Panc1 (cell line): ENCODE results near the gene GAS7. TPM values are rescaled to one million over a fixed set of nuclear protein-coding genes. Genes with fewer than 3 reads are reported as not detected.

Experiments
- ATAC-seq: fragments of 200-7000 bp; cut with Tn5 transposase; 2 replicates; pipeline ENCODE4 v1.9.1; 2020; ENCODE audit warnings: mild to moderate bottlenecking, moderate library complexity
- BruUV-seq: library from RNA; stranded (reverse); fragments of 400-500 nt; replicated peaks from 2 replicates; lab custom pipeline; 2021; lab: Mats Ljungman, UMichigan
- CTCF ChIA-PET: fragments of 300-600 bp; sonication (Branson Sonifier 250); formaldehyde crosslinking; loops from one replicate; lab custom pipeline; 2022; ENCODE audit warnings: antibody characterized with exemption; lab: Charles Lee
- POLR2A ChIA-PET: fragments of 300-600 bp; sonication (Branson Sonifier 250); formaldehyde crosslinking; loops from one replicate; lab custom pipeline; 2022; ENCODE audit warnings: antibody characterized with exemption; lab: Charles Lee
- DNase-seq: peaks from one replicate; pipeline ENCODE4 v3.0.0-alpha.2; 2010; ENCODE audit warnings: low read depth, low spot score
- H3K27ac ChIP-seq: 2 replicates; pipeline ENCODE4 v1.5.1; 2011; ENCODE audit warnings: mild to moderate bottlenecking, low read length, inconsistent platforms
- H3K27me3 ChIP-seq: fragments of 200-500 bp; sonication (Bioruptor generic); 2 replicates; pipeline ENCODE4 v1.6.0; 2014; ENCODE audit warnings: low read length, inconsistent platforms; ENCODE audit not compliant: control insufficient read depth, insufficient read depth
- H3K36me3 ChIP-seq: fragments of 200-500 bp; sonication (Bioruptor generic); 2 replicates; pipeline ENCODE4 v1.5.1; 2014; ENCODE audit warnings: inconsistent platforms, mild to moderate bottlenecking, low read length, moderate library complexity; ENCODE audit not compliant: control insufficient read depth, insufficient read depth
- H3K4me1 ChIP-seq: 2 replicates; pipeline ENCODE4 v1.5.1; 2011; ENCODE audit warnings: inconsistent platforms, mild to moderate bottlenecking, low read length, moderate library complexity; ENCODE audit not compliant: control insufficient read depth, insufficient read depth
- H3K4me3 ChIP-seq, 2 experiments: 2 replicates each; pipeline ENCODE4 v1.5.1; 2011 to 2012; ENCODE audit warnings: low read depth in 2 of 2, low read length in 2 of 2, mild to moderate bottlenecking in 2 of 2, inconsistent platforms in 1 of 2, moderate library complexity in 1 of 2
- H3K9me3 ChIP-seq: fragments of 200-500 bp; sonication (Bioruptor generic); 2 replicates; pipeline ENCODE4 v1.5.1; 2014; ENCODE audit warnings: low read depth, mild to moderate bottlenecking, inconsistent platforms, low read length, moderate library complexity; ENCODE audit not compliant: control insufficient read depth, insufficient read depth
- CTCF ChIP-seq: fragments of 450-650 bp; IDR thresholded peaks from 2 replicates; pipeline ENCODE4 v1.5.1; 2017; ENCODE audit warnings: mild to moderate bottlenecking
- POLR2AphosphoS5 ChIP-seq: IDR thresholded peaks from 2 replicates; pipeline ENCODE4 v1.6.1; 2012; ENCODE audit warnings: mild to moderate bottlenecking, low read depth, low read length, moderate library complexity
- REST ChIP-seq, 2 experiments: IDR thresholded peaks; 2 replicates each; pipeline ENCODE4 v1.6.1; 2011 to 2012; ENCODE audit warnings: low read depth in 2 of 2, control low read depth in 1 of 2, low read length in 1 of 2, mild to moderate bottlenecking in 1 of 2, moderate library complexity in 1 of 2; ENCODE audit not compliant: insufficient read depth in 1 of 2
- SIN3A ChIP-seq: IDR thresholded peaks from 2 replicates; pipeline ENCODE4 v1.6.1; 2012; ENCODE audit warnings: low read depth, mild to moderate bottlenecking, low read length, moderate library complexity, borderline replicate concordance; ENCODE audit not compliant: insufficient read depth
- TCF7L2 ChIP-seq: IDR thresholded peaks from 2 replicates; pipeline ENCODE4 v1.6.1; 2011; ENCODE audit warnings: mild to moderate bottlenecking, low read depth, low read length, inconsistent platforms
- in situ Hi-C: cut with HindIII; loops from 2 replicates; pipeline ENCODE4 v1.10.0; 2016; ENCODE audit warnings: low sequenced_read_pairs, low pct_unique_long_range_greater_than_20kb
- intact Hi-C: fragments of 100-400 bp; cut with micrococcal nuclease; formaldehyde crosslinking; loops from one replicate; pipeline ENCODE4 v1.10.0; 2022; ENCODE audit not compliant: unreplicated experiment
- total RNA-seq: library from RNA; stranded (reverse); gene quantifications from one replicate; pipeline ENCODE4 v1.2.1, GENCODE V29; 2021; ENCODE audit not compliant: unreplicated experiment

The GAS7 gene
- total RNA-seq, 1 experiment from 2014 or later = 0.05 TPM

GRCh38 chr17:10136258-10136981 is 62.0 kb downstream of the GAS7 start:
- H3K4me1 ChIP-seq = no peaks in the 10 kb centered on the region
- POLR2A ChIA-PET = no interaction called here
- TF ChIP-seq CTCF (no peak), POLR2AphosphoS5 (no peak), TCF7L2 (no peak), REST (IDR thresholded peaks at IDR 0.05; ENCODE audit: insufficient read depth in 1 of 2, low read depth in 2 of 2, low read length in 1 of 2) (no peak), SIN3A (no peak)
- intact Hi-C loops = no loop called here
- in situ Hi-C loops = no loop called here
- H3K36me3 ChIP-seq = no peaks in the 10 kb centered on the region
- CTCF ChIA-PET = no interaction called here
- ATAC-seq (no peak), DNase-seq (no peak)
- no peak overlapping the region for H3K4me3 ChIP-seq
- H3K27me3 ChIP-seq = no peaks in the 10 kb centered on the region
- BruUV-seq = no TSS peak
- H3K27ac ChIP-seq = no peak overlapping the region
- no peaks in the 10 kb centered on the region for H3K9me3 ChIP-seq

- no peaks in the 10 kb centered on the region for H3K27me3 ChIP-seq
- CTCF ChIA-PET = no interaction called here
- H3K4me1 ChIP-seq = no peaks in the 10 kb centered on the region
- H3K9me3 ChIP-seq = no peaks in the 10 kb centered on the region
- H3K27ac ChIP-seq = no peak overlapping the region
- H3K36me3 ChIP-seq = no peaks in the 10 kb centered on the region
- no TSS peak for BruUV-seq
- TF ChIP-seq SIN3A (no peak), POLR2AphosphoS5 (no peak), REST (IDR thresholded peaks at IDR 0.05; ENCODE audit: insufficient read depth in 1 of 2, low read depth in 2 of 2, low read length in 1 of 2) (no peak), CTCF (no peak), TCF7L2 (no peak)
- DNase-seq = no peak
- H3K4me3 ChIP-seq = no peak overlapping the region
- no peak for ATAC-seq
- in situ Hi-C loops (no loop called here), intact Hi-C loops (no loop called here)
- POLR2A ChIA-PET = no interaction called here
These were observed 62.7 kb downstream of the GAS7 start for GRCh38 chr17:10135539-10136257.
